Measurements from ENCODE around the gene MYH9. TPM values are rescaled to one million over a fixed set of nuclear protein-coding genes. Genes with fewer than 3 reads are reported as not detected.

Gene MYH9
- total RNA-seq, 2 donors from 2014 or later = 831 to 938 TPM

- intact Hi-C loops (cut with DNase I) = loop anchor here in 1 of 2 donors (10.0 kb wide), 1 partner anchor 53 kb away; no protein-coding TSS in a partner anchor
- no peak for DNase-seq (ENCODE audit: low spot score)
Observed at GRCh38 chr22:36311386-36312085, 76.2 kb downstream of the MYH9 start.

GRCh38 chr22:36308880-36309279 is 78.9 kb downstream of the MYH9 start:
- no peak for DNase-seq (ENCODE audit: low spot score)
- intact Hi-C loops (cut with DNase I) = no loop called here

GRCh38 chr22:36306227-36306626 is 81.5 kb downstream of the MYH9 start:
- no peak for DNase-seq (ENCODE audit: low spot score)
- intact Hi-C loops (cut with DNase I) = no loop called here

GRCh38 chr22:36305813-36306212 is 82.0 kb downstream of the MYH9 start:
- no peak for DNase-seq (ENCODE audit: low spot score)
- intact Hi-C loops (cut with DNase I) = no loop called here

GRCh38 chr22:36304429-36304828 is 83.3 kb downstream of the MYH9 start:
- intact Hi-C loops (cut with DNase I) = loop anchor here (5.0 kb wide), 2 partner anchors 163 to 168 kb away; no protein-coding TSS in a partner anchor
- no peak for DNase-seq (ENCODE audit: low spot score)

- no peak for DNase-seq (ENCODE audit: low spot score)
- intact Hi-C loops (cut with DNase I) = loop anchor here (5.0 kb wide), 2 partner anchors 163 to 168 kb away; no protein-coding TSS in a partner anchor
Observed at GRCh38 chr22:36303874-36304273, 83.9 kb downstream of the MYH9 start.

- DNase-seq (ENCODE audit: low spot score) = no peak
- intact Hi-C loops (cut with DNase I) = loop anchor here (5.0 kb wide), 2 partner anchors 164 to 169 kb away; no protein-coding TSS in a partner anchor
Observed at GRCh38 chr22:36303115-36303467, 84.7 kb downstream of the MYH9 start.

- DNase-seq (ENCODE audit: low spot score) = no peak
- intact Hi-C loops (cut with DNase I) = loop anchor here (5.0 kb wide), 2 partner anchors 165 to 170 kb away; no protein-coding TSS in a partner anchor
Observed at GRCh38 chr22:36302439-36303114, 85.2 kb downstream of the MYH9 start.

GRCh38 chr22:36301851-36302250 is 85.9 kb downstream of the MYH9 start:
- intact Hi-C loops (cut with DNase I) = loop anchor here (2.0 to 5.0 kb wide), 3 partner anchors 19 to 170 kb away; no protein-coding TSS in a partner anchor
- DNase-seq (ENCODE audit: low spot score) = no peak

GRCh38 chr22:36301384-36301828 is 86.4 kb downstream of the MYH9 start:
- DNase-seq (ENCODE audit: low spot score) = peak; percentile 92
- intact Hi-C loops (cut with DNase I) = loop anchor here (2.0 to 5.0 kb wide), 3 partner anchors 19 to 171 kb away; no protein-coding TSS in a partner anchor

GRCh38 chr22:36300396-36301212 is 87.2 kb downstream of the MYH9 start:
- intact Hi-C loops (cut with DNase I) = loop anchor here (2.0 to 5.0 kb wide), 3 partner anchors 20 to 172 kb away; no protein-coding TSS in a partner anchor
- no peak for DNase-seq (ENCODE audit: low spot score)

- DNase-seq (ENCODE audit: low spot score) = no peak
- intact Hi-C loops (cut with DNase I) = loop anchor here (2.0 to 5.0 kb wide), 3 partner anchors 21 to 172 kb away; no protein-coding TSS in a partner anchor
Observed at GRCh38 chr22:36299911-36300310, 87.9 kb downstream of the MYH9 start.

- DNase-seq (ENCODE audit: low spot score) = no peak
- intact Hi-C loops (cut with DNase I) = no loop called here
Observed at GRCh38 chr22:36299295-36299694, 88.5 kb downstream of the MYH9 start.

GRCh38 chr22:36298601-36299000 is 89.2 kb downstream of the MYH9 start:
- intact Hi-C loops (cut with DNase I) = no loop called here
- no peak for DNase-seq (ENCODE audit: low spot score)

- intact Hi-C loops (cut with DNase I) = no loop called here
- DNase-seq (ENCODE audit: low spot score) = no peak
Observed at GRCh38 chr22:36298118-36298517, 89.6 kb downstream of the MYH9 start.

- DNase-seq (ENCODE audit: low spot score) = no peak
- intact Hi-C loops (cut with DNase I) = no loop called here
Observed at GRCh38 chr22:36297568-36297967, 90.2 kb downstream of the MYH9 start.

- no peak for DNase-seq (ENCODE audit: low spot score)
- intact Hi-C loops (cut with DNase I) = no loop called here
Observed at GRCh38 chr22:36296690-36297089, 91.1 kb downstream of the MYH9 start.

- intact Hi-C loops (cut with DNase I) = no loop called here
Observed at GRCh38 chr22:36295247-36295646, 92.5 kb downstream of the MYH9 start.

GRCh38 chr22:36294801-36295200 is 93.0 kb downstream of the MYH9 start:
- DNase-seq (ENCODE audit: low spot score) = peak; percentile 76
- intact Hi-C loops (cut with DNase I) = no loop called here

More at GRCh38 chr22:36295247-36295646, 92.5 kb downstream of the MYH9 start:
- DNase-seq (ENCODE audit: low spot score) = no peak

- intact Hi-C loops (cut with DNase I) = no loop called here
- no peak for DNase-seq (ENCODE audit: low spot score)
Observed at GRCh38 chr22:36294293-36294620, 93.5 kb downstream of the MYH9 start.

Measured in posterior vena cava (tissue), 2 donors.